Suprapubic skin (tissue), 4 donors: ENCODE results near the gene DSCAM.

Experiments used
- EP300 ChIP-seq: sonication (generic); formaldehyde crosslinking; IDR thresholded peaks from one replicate; pipeline ENCODE4 v1.6.1; 2017; ENCODE audit warnings: antibody characterized with exemption
- POLR2A ChIP-seq, 2 donors: fragments of 450-650 bp; IDR thresholded peaks; one replicate each; pipeline ENCODE4 v1.6.1; 2017; ENCODE audit warnings: antibody characterized with exemption in 2 of 2, mild to moderate bottlenecking in 2 of 2, moderate library complexity in 2 of 2
- POLR2AphosphoS5 ChIP-seq, 3 donors: sonication (generic); formaldehyde crosslinking; IDR thresholded peaks; one replicate each; pipeline ENCODE4 v1.6.1; 2017; ENCODE audit warnings: antibody characterized with exemption in 3 of 3
- TF ChIP-seq, protein P1 (sequence below), 2 donors: fragments of 200-600 bp in 1 of 2; fragments of 450-650 bp in 1 of 2; sonication (generic) in 1 of 2; IDR thresholded peaks; one replicate each; pipeline ENCODE4 v1.5.1; 2016 to 2019; ENCODE audit warnings: antibody characterized with exemption in 2 of 2, mild to moderate bottlenecking in 1 of 2, moderate library complexity in 1 of 2

DNA sequence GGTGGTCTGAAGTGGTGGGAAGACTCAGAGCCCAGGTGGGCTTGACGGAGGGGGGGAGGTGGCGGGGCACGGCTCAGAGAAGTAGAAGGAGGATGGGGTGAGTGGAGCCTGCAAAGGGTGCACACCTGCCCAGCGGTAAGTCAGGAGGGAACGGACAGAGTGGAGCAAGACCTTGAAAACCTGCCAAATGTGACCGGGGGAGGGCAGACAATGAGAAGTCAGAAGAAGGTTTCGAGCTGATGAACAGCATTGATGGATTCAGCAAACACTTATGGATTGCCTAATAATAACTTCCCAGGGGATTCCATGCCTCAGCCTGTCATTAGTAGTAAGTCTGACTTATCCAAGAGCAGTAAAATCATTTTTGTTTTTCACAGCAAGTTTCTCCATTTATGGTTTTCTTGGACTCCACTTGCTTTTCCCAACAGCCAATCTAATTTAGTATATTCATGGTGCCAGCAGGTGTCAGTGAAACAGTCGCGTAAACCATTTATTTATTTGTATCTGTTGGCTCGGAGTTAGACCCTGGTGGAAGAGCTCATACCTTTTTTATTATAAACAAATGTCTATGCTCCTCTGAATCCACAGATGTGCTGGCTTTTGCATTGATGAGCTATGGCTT, 700.6 kb downstream of the DSCAM start:
- TF ChIP-seq POLR2AphosphoS5 (IDR thresholded peaks at IDR 0.05) = no peak
- TF ChIP-seq, protein P1, sequence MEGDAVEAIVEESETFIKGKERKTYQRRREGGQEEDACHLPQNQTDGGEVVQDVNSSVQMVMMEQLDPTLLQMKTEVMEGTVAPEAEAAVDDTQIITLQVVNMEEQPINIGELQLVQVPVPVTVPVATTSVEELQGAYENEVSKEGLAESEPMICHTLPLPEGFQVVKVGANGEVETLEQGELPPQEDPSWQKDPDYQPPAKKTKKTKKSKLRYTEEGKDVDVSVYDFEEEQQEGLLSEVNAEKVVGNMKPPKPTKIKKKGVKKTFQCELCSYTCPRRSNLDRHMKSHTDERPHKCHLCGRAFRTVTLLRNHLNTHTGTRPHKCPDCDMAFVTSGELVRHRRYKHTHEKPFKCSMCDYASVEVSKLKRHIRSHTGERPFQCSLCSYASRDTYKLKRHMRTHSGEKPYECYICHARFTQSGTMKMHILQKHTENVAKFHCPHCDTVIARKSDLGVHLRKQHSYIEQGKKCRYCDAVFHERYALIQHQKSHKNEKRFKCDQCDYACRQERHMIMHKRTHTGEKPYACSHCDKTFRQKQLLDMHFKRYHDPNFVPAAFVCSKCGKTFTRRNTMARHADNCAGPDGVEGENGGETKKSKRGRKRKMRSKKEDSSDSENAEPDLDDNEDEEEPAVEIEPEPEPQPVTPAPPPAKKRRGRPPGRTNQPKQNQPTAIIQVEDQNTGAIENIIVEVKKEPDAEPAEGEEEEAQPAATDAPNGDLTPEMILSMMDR (IDR thresholded peaks at IDR 0.05) = no peak
- no peak for TF ChIP-seq POLR2A (IDR thresholded peaks at IDR 0.05)
- no peak for TF ChIP-seq EP300
